ENCODE measurements around the gene RAPGEF3.

Gene RAPGEF3

DNA sequence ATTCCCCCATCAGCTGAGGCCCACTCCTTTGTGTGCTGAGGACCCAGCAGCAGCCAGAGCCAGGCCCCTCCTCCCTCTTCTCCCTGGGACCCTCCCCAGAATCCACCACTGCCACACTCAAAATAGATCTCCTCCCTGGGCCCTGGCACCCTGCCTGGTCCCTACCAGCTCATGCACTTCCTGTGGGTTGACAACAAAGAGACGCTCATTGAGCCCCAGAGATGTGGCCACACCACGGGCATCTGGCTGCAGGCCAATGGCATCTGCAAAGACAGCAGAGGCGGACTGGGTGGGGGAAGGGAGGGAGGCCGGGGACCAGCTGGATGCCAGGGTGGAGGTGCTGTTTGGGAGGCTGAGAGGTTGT lies 17.4 kb downstream of the RAPGEF3 start:
- DNase-seq = peak; percentile 27 to 59

DNA sequence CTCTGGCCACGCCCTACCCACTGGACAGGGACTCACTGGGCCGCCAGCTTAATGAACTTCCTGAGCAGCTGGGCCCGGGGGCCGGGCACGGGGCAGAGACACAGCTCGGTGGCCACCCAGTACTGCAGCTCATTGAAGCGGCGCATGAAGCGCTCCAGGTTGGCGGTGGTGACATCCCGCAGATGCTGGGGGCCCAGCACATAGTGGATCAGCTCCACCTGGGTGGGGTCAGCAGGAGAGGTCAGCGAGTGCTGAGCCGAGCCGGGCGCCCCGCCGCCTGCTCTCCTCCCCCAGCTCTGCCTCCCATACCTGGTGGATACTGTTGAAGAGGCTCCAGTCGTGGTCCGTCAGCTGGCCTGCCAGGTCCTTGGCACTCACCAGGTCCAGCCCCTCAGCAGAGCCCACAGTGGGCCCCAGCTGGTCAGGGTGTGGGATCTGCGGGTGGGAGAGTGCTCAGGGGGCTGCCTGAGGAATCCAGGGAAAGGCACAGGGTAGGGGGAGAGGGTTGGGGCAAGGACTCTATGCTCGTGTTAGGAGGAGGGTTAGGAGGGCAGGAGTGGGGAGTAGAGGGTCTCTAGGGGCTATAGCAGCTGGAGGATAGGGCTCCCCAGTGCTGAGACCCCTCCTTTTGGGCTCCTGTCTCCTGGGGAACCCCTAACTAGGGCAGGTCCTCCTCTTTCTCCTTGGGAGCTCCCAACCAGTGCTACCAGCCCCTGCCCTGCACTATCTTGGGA lies 17.9 kb downstream of the RAPGEF3 start:
- no peak for DNase-seq

DNA sequence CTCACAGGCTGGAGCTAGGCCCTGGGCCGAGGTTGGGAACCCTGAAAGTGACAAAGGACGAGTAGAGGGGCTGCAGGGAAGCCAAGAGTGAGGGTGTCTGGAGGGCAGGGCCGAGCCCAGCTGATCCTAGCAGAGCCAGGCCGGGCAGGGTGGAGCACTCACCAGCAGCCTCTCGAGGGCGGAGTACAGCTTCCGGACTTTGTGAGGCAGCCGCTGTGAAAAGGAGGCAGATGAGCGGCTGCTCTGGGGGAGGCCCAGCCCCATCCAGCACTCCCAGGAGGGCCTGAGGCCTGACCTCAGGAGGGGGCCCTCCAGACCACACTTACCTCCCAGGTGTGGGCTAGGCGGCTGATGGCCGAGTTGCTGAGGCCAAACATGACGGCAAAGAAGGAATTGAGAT lies 18.7 kb downstream of the RAPGEF3 start:
- DNase-seq = no peak

DNA sequence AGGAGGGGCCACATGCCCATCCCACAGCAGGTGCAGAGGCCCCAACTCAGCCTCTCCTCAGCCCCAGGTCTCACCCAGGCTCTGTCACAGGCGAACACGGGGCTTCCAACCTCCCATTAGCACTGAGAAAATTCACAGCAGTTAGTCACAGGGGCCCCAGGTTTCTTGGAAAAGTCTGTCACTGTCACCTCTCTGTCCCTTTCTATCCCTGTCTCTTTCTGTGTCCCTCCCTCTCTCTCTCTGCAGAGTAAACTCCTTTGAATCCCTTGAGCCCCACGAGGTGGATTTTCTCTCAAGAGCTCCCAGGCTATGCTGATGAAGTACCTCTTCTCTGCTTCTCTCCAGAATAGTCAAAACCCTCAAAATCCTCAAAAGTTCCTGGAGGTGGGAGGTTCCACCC lies 19.4 kb downstream of the RAPGEF3 start:
- DNase-seq = no peak

DNA sequence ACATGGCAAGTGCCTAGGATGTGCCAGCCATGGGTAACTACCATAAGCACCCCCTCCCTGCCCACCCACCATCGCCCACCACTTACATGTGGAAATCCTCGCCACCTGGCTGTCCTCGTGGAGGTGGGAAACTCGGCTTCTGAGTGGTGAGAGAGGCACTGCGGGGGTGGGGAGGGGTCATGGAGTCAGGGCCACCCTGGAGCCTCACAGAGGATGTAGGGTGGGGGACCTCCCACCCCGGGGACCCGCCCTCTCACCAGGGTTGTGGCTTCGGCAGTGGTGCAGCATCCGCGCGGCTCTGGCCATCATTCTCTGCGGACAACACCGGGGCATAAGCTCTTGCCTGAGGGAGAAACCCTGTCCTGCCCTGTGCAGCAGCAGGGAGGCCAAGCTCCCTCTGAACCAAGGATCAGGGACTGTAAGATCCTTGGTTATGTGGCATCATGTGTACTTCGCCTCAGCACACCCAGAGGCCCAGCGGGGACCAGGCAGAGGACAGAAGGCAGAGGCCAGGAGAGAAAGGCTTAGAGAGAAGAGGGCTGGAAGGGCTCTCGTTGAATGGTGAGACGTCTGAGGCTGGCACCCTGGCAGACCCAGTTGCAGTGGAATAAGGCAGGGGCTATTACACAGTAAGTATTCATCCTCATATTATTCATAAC lies 20.6 kb downstream of the RAPGEF3 start:
- no peak for DNase-seq

DNA sequence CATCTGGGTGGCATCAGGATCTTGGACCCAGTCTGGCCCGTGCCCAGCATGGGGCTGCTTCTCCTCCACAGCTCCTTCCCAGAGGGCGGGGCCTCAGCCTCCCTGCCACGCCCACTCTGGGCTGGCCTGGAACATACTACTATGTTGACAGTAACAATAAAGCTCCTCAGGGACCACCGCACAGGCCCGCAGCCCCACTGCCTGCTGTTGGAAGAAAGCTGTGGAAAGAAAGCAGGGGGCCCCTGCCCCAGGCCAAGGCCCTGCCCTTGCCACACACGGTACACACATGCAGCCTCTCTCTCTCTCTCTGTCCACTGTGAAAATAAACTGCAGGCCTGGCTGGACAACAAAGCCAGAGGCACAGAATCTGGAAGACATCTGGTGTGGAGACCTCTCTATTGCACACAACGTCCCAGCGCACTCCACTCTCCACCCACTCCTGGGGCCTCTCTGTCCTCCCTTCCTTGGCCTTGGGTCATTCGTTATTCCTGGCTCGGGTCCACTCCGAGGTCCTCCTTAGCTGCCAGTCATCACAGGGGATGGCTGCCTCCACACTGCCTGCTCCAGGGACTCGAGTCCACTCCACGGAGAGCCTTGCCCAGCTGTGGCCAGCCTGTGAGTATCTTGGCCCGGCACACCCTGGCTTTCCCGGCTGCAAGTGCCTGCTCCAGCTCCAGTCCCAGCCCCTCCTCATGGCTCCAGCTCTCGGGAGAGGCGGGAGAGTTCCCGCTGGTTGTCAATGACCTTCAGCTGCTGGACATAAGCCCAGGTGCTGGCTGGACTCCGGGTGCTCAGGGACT lies 21.6 kb downstream of the RAPGEF3 start:
- no peak for DNase-seq

DNA sequence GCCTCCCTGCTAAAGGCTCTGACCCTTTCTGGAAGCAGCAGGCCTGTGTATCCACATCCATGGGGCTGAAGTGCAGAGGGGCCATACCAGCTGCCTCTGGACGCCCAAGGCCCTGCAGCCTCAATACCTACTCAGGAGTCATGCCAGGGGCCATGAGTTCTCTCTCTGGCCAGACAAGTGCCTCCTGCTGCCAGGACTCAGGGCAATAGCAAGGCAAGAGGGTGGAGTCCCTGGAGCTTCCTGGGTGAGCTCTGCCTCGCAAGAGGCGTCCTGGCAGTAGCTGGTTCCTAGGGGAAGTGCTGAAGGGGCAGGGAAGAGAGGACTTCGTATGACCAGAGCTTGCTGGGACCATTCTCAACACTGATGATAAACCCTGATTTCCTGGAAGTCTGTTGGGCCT lies 22.5 kb downstream of the RAPGEF3 start:
- no peak for DNase-seq

DNA sequence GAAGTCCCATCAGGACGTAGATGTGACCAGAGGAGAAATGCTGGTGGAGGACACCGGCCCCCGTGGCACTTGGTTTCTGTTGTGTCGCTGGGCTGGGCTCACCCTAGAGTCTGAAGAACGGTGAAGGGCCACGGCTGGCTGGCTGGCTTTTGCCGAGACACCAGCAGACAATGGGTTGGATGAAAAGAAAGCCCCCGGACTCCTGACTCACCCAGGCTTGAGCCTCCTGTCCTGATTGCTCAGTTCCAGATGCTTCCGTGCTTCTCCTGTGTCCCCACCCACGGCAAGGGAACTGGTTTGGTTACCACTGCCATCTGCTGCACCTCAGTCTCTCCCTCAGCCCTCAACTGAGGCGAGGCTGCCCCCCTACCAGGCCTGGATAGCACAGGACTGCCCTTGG lies 23.0 kb downstream of the RAPGEF3 start:
- DNase-seq = no peak

DNA sequence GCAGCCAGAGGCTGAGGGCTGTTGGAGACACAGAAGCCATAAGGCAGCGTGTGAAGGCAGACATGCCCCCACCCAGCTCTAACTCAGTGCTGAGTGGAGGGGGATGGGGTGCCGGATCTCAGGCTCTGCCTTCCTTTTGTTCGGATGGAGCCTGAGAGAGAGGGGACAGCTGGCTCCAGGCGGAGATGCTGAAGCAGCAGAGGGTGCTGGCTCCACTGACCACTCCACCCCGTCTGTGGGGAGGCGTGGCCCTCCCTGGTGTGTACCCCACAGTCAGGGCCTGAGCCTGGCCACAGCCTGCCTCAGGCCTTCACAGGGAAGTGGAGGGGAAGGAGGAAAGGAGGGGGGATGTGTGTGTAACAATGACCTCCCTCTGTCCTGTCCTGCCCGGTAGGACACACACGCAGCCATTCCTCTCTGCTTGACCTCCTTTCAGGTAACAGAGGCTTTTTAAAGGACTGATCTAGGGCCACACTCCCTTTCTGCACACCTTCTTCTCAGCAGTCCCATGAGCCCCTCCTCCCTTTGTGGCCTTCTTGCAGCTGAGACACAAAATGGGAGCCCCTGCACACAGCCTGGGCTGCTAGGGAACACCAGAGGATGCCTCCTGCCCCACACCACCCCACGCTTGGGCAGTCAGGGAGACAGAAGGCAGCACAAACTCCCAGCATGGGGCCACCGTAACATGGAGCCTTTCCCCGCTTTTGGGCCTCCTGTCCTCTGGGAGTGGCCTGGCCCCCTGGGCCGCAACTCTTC lies 23.8 kb downstream of the RAPGEF3 start:
- peak in 1 of 2 experiments; percentile 77 for DNase-seq

DNA sequence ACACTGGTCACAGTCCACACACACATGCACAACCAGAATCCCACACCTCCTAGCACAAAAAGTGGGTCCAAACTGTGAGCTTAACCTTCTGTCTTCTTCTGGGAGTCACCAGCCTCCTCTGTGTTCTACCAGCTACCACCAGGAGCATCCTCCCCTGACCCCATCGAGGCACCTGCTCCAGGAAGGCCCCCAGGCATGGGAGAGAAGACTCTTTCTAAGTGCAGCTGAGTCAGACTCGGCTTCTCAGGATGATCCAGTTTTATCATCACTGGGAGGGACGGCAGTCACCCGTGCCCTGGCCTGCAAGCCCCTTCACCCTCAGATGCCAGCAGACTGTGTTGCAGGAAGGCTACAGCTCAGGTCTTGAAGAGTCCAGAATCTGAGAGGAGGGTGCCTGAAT lies 25.5 kb downstream of the RAPGEF3 start:
- DNase-seq = no peak

DNA sequence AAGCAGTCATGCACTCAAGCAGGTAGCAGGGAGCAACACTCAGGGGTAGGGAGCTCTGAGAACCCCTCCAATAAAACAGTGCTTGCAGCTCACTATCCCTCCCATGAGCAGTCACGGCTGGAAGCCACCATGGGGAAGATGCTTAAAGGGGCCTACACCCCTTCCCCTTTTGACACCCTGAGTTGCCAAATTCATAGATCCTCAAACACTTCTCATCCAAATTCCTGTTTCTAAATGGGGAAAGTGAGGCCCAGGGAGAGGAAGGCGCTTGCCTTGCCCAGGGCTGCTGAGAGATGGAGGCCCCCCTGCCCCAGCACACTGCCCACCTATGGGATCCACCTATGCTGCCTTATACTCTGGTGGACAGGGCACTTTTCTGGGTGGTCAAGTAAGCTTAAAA lies 26.2 kb downstream of the RAPGEF3 start:
- no peak for DNase-seq

DNA sequence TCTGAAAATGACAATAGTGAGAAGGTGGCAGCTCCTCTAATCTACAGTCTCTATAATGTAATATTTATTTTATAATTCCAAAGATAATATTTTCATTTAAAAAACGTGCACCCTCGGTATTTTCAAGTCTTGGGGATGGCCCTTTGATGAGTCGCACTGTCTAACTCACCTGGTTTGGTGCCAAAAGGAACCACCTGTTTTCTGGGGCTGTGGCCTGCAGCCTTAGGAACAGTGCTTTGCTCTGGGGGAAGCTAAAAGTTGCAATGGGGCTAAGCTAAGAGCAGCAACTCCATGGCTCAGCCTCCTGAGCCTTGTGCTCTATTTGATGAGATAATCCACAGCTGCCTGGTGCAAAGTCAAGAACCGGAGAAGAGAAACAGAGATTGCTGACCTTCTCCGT lies 27.0 kb downstream of the RAPGEF3 start:
- DNase-seq = no peak

DNA sequence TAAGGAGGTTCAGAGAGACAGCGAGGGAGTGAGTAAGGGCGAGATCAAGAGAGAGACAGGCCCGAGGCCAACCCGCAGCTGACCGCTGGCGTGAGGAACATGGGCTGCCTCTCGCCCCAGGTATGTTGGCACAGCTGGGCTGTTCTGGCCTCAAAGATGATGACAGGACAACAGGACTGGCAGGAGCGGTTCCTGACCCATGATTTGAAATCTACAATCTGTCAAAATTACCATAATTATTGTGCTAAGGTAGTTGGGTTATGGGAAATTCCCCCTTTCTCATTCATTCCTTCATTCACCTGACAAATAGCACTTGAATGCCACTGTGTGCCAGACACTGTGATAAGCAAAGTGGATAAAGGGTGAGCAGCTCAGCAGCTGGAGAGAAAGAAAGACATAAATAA lies 28.3 kb downstream of the RAPGEF3 start:
- DNase-seq = no peak

DNA sequence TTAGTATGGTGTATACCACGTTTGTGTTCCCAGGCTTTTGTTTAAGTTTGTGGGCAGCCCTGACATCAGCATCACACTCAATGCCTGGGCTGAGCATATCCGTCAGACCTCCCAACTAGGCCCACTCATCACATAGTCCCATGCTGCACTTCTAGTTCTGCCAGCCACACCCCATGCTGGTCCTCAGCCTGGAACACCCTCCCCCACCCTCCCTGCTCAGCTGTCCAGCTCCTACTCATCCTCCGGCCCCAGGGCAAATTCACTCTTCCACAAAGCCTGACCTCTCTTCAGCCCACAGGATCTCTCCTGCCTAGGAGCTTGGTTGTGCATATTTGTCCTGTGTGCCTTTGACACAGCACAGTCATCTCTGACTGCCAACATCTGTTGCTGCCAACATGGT lies 29.4 kb downstream of the RAPGEF3 start:
- DNase-seq = no peak

DNA sequence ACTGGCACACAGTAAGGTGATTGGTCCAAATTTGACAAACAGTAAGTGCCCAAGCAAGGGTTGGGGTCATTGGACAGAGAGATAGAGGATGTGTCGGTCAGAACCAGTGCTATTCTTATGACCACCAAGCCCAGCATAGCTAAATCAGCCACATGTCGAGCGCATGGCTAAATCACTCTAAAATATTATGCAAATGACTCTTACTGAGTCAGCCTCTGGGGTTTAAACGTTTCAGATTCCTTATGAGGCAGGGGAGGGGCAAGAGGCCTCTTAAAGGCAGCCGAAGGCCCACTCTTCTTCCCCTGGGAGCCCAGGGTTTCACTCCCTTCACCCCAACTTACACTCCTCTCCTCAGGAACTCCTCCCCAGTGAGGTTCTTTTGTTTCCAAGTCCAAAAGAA lies 32.8 kb downstream of the RAPGEF3 start:
- DNase-seq = no peak

DNA sequence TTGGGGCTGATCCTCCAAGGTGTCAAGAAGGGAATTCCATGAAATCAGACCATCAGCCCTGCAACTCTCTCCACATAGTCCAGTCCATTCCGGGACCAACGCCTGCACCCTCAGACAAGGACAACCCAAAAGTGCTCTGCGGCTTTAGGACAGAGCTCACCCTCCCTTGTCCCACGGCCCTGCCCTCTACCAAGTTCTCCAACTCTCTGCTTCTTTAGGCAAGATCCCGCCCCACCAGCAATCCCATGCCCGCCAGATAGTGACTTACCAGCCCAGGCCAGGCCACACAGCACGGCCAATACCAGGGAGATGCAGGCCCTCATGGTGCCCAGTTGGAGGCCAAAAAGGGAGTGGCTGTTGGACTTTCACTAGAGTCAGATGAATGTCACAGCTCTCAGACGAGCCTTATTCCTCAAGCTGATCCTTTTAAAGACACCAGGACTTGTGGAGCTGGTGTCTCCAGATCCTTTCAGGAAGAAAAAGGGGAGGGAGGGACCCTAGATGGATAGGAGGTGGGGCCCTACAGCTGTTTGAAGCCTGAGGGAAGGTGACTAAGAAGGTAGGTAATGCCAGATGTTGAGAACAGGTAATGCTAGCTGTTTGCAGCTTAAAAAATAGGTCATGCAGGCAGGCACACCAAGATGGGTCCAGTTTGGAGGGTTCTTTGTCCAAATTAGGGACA lies 33.4 kb downstream of the RAPGEF3 start, which contains the start of gene ENDOU:
ENDOU (minus strand) TSS at position 400 of the 682 bp plus-strand sequence; CDS start at position 323, 77 bp downstream.
- DNase-seq = no peak

DNA sequence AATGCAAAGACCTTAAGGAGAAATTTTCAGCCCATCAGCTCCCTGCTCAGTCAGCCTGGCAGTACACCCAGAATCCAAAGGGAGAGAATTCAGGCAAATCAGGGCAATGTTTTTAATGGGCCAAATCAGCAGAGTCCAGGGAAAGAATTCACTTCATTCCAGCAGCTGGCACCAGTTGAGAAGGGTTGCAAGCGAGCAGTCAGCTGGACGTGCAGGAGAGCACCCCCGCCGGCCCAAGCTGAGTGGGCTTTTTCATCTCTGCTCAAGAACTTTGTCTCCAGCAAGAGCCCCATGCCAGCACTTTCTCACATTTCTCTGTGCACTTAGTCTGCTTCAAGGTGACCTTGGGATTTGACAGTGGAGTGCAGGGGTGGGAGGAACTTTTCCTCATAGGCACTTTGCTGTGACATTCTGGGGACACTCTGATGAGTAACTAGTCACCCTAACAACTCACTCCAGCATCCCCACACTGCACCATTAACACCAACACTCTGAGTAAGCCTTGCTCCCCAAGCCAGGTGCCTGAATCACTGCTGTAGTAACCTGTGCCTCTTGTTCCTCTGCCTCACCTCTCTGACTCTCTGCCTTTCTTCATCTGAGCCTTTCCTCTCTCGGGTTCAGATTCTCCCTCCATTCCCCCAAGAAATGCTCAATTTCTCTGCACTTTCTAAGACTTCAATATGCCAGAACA lies 35.6 kb downstream of the RAPGEF3 start:
- DNase-seq = no peak

DNA sequence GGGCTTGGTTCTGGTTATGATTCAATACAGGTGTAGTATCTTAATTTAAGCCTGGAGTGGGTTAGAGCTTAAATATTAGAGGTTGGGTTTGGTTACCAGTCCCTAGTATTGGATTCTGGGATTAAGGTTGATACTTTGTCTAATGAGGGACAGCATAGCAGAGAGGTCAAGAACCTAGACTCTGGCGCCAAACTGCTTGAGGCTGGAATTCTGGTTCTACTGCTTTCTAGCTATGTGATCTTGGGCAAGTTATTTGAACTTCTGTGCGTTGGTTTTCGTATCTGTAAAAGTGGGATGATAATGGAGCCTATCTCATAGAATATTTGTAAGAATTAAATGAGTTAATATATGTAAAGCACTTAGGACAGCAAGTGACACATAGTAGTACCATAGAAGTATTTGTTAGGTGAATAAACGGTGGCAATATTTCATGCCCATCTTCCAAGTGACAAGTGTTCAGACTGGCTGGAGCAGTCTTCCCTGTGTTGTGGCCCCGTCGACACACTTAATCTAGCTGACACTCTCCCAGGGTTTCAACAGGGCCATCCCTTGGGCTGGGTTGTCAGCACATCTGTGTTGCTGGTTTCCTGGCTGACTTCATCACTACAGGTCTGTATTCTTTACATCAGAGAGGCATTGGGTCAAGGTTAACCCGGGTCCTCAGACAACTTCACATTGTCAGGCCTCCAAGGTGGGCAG lies 36.4 kb downstream of the RAPGEF3 start:
- DNase-seq = no peak

DNA sequence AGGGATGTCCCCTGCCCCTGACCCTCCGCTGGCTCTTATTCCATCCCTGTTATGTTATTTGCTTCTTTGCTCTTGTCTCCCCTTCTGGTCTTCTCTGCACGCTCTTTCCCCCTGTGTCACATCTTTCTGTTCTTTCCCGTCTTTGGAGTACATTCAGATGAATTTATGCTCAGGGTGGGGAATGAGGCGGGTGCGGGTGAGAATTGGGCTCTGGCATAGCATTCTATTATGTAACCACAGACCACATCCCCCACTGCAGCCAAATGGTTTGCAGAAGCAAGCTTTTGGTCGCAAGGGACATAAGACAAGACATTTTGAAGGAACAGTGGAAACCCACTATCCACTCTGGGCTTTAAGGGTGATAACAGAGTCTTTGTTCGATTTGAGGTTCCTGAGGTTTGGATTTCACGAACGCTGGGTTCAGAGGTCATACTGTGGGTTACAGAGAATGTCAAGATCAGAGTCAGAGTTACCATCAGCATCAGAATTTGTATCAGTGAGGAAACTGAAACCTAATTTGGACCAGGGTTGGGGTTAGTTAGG lies 37.2 kb downstream of the RAPGEF3 start:
- no peak for DNase-seq

DNA sequence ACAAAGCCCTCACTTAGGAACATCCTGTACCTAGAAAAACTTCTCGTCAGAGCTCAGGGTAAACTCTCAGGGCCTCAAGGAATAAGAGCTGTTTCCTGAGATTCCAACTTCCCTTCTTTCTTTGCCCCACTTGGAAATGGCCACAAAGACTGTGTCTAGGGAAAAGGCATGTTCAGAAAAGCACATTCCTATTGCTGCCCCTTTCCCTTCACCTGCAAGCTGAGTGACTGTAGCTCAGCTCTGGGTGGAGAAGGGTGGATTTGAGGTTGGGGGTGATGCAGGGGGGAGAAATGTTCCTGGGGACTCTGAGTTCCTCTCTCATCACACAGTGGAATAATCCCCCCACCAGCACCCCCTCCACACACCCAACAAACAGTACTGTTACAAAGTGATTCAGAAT lies 40.1 kb downstream of the RAPGEF3 start:
- no peak for DNase-seq

All from NCI-H524 (cell line).